KMS-11 (cell line): Measurements from ENCODE around the gene FAM241B.

Experiments
- H2AFZ ChIP-seq: fragments of 200-600 bp; sonication (generic); 2 replicates; pipeline ENCODE4 v1.6.1; 2016; ENCODE audit warnings: antibody characterized with exemption, mixed run types, low read depth
- H3K27ac ChIP-seq: fragments of 200-600 bp; sonication (generic); 2 replicates; pipeline ENCODE4 v1.6.1; 2016; ENCODE audit warnings: mild to moderate bottlenecking, mixed run types
- H3K27me3 ChIP-seq: fragments of 200-600 bp; sonication (generic); 2 replicates; pipeline ENCODE4 v1.6.1; 2017; ENCODE audit warnings: mild to moderate bottlenecking, low read depth, mixed run types, moderate library complexity; ENCODE audit not compliant: insufficient read depth
- H3K36me3 ChIP-seq: fragments of 200-600 bp; sonication (generic); 2 replicates; pipeline ENCODE4 v1.6.1; 2017; ENCODE audit warnings: mild to moderate bottlenecking, mixed run types; ENCODE audit not compliant: insufficient read depth
- H3K4me1 ChIP-seq: fragments of 200-600 bp; sonication (generic); 2 replicates; pipeline ENCODE4 v1.6.1; 2016; ENCODE audit warnings: mild to moderate bottlenecking, low read depth, mixed run types; ENCODE audit not compliant: poor library complexity, severe bottlenecking
- H3K4me2 ChIP-seq: fragments of 200-600 bp; sonication (generic); 2 replicates; pipeline ENCODE4 v1.7.0; 2016; ENCODE audit warnings: mild to moderate bottlenecking, mixed run types
- H3K4me3 ChIP-seq: fragments of 200-600 bp; sonication (generic); IDR thresholded peaks from 2 replicates; pipeline ENCODE4 v1.6.1; 2017; ENCODE audit warnings: low read depth, low read length, mixed read lengths; ENCODE audit not compliant: insufficient read depth
- H3K79me2 ChIP-seq: fragments of 200-600 bp; sonication (generic); 2 replicates; pipeline ENCODE4 v1.6.1; 2016; ENCODE audit warnings: low read depth, mixed run types; ENCODE audit not compliant: insufficient read depth
- H3K9ac ChIP-seq: fragments of 200-600 bp; sonication (generic); 2 replicates; pipeline ENCODE4 v1.6.1; 2016; ENCODE audit warnings: mild to moderate bottlenecking, mixed run types
- H4K20me1 ChIP-seq: fragments of 200-600 bp; sonication (generic); 2 replicates; pipeline ENCODE4 v1.6.1; 2016; ENCODE audit warnings: mild to moderate bottlenecking, mixed run types; ENCODE audit not compliant: insufficient read depth
- CTCF ChIP-seq: fragments of 200-600 bp; sonication (generic); conservative IDR thresholded peaks from 2 replicates; pipeline ENCODE4 v1.6.1; 2017; ENCODE audit warnings: low read depth, mild to moderate bottlenecking, antibody characterized with exemption, low read length, moderate library complexity, mixed read lengths

Gene FAM241B

GRCh38 chr10:69669409-69669808 is 39.4 kb downstream of the FAM241B start:
- Histone ChIP-seq H3K79me2 (no peaks in the 10 kb centered on the region), H3K27ac (no peak overlapping the region), H3K27me3 (peaks cover 23% of the 10 kb centered on the region; the same call in 1 of the 2 replicates), H3K4me3 (no peak overlapping the region), H3K4me2 (no peak overlapping the region), H3K36me3 (no peaks in the 10 kb centered on the region), H2AFZ (no peak overlapping the region), H3K9ac (no peak overlapping the region), H3K4me1 (no peaks in the 10 kb centered on the region), H4K20me1 (no peaks in the 10 kb centered on the region)
- TF ChIP-seq CTCF, result no peak

- Histone ChIP-seq H3K4me3 (no peak overlapping the region), H4K20me1 (no peaks in the 10 kb centered on the region), H3K4me1 (no peaks in the 10 kb centered on the region), H3K36me3 (no peaks in the 10 kb centered on the region), H2AFZ (no peak overlapping the region), H3K27ac (no peak overlapping the region), H3K27me3 (peaks cover 14% of the 10 kb centered on the region), H3K9ac (no peak overlapping the region), H3K79me2 (no peaks in the 10 kb centered on the region), H3K4me2 (no peak overlapping the region)
- no peak for TF ChIP-seq CTCF
Measured at GRCh38 chr10:69673521-69673920, 43.5 kb downstream of the FAM241B start.

GRCh38 chr10:69674786-69675185 is 44.7 kb downstream of the FAM241B start:
- no peak overlapping the region for H3K27ac ChIP-seq
- no peak overlapping the region for H3K4me2 ChIP-seq
- H3K9ac ChIP-seq, result no peak overlapping the region
- H3K36me3 ChIP-seq, result no peaks in the 10 kb centered on the region
- no peaks in the 10 kb centered on the region for H3K79me2 ChIP-seq
- no peak overlapping the region for H3K4me3 ChIP-seq
- H2AFZ ChIP-seq, result no peak overlapping the region
- no peaks in the 10 kb centered on the region for H3K4me1 ChIP-seq
- TF ChIP-seq CTCF, result no peak
- peaks cover 21% of the 10 kb centered on the region for H3K27me3 ChIP-seq
- H4K20me1 ChIP-seq, result no peaks in the 10 kb centered on the region

- Histone ChIP-seq H3K9ac (no peak overlapping the region), H3K36me3 (no peaks in the 10 kb centered on the region), H3K4me3 (no peak overlapping the region), H3K4me2 (no peak overlapping the region), H4K20me1 (no peaks in the 10 kb centered on the region), H3K4me1 (no peaks in the 10 kb centered on the region), H2AFZ (no peak overlapping the region), H3K79me2 (no peaks in the 10 kb centered on the region), H3K27ac (no peak overlapping the region), H3K27me3 (peaks cover 26% of the 10 kb centered on the region)
- no peak for TF ChIP-seq CTCF
Measured at GRCh38 chr10:69676301-69676700, 46.3 kb downstream of the FAM241B start.
